Fibroblast of mammary gland (primary cell): ENCODE measurements around the gene DHPS.
"Not testable (repeated sequence)": the region's sequence is repeated elsewhere in the genome, so short reads cannot be mapped to it uniquely, and the experiment has no call there.

ENCODE experiments used
- DNase-seq: peaks from one replicate; pipeline ENCODE4 v3.0.0-alpha.2; 2010; ENCODE audit warnings: low read depth
- H3K4me3 ChIP-seq: 2 replicates; pipeline ENCODE4 v1.5.1; 2011; ENCODE audit warnings: low read depth, mild to moderate bottlenecking, low read length, moderate library complexity; ENCODE audit not compliant: control insufficient read depth
- CTCF ChIP-seq: conservative IDR thresholded peaks from 2 replicates; pipeline ENCODE4 v1.5.1; 2011; ENCODE audit warnings: low read depth, low read length, inconsistent platforms; ENCODE audit not compliant: control insufficient read depth, insufficient read depth

Gene DHPS

GRCh38 chr19:12680034-12680433, 1.6 kb downstream of the DHPS start:
- TF ChIP-seq CTCF = no peak
- H3K4me3 ChIP-seq = no peak overlapping the region
- DNase-seq = no peak

- H3K4me3 ChIP-seq = not testable (repeated sequence)
These were observed 3.6 kb downstream of the DHPS start for GRCh38 chr19:12678039-12678438.

GRCh38 chr19:12676928-12677327, 4.8 kb downstream of the DHPS start:
- no peak overlapping the region for H3K4me3 ChIP-seq
- TF ChIP-seq CTCF = no peak
- no peak for DNase-seq

More at GRCh38 chr19:12678039-12678438, 3.6 kb downstream of the DHPS start:
- DNase-seq = not testable (repeated sequence)

- peak; percentile 75 for DNase-seq
- peak; percentile 84 for TF ChIP-seq CTCF
- no peak overlapping the region for H3K4me3 ChIP-seq
These were observed 5.3 kb downstream of the DHPS start for GRCh38 chr19:12676384-12676792.

GRCh38 chr19:12675940-12676339, 5.7 kb downstream of the DHPS start:
- TF ChIP-seq CTCF = no peak
- no peak overlapping the region for H3K4me3 ChIP-seq
- DNase-seq = no peak

- no peak for TF ChIP-seq CTCF
- H3K4me3 ChIP-seq = no peak overlapping the region
These were observed 6.3 kb downstream of the DHPS start for GRCh38 chr19:12675399-12675798.

GRCh38 chr19:12672744-12673143, 8.9 kb downstream of the DHPS start:
- no peak for DNase-seq
- no peak for TF ChIP-seq CTCF
- no peak overlapping the region for H3K4me3 ChIP-seq

More at GRCh38 chr19:12675399-12675798, 6.3 kb downstream of the DHPS start:
- DNase-seq = no peak
